GM12878 (cell line): ENCODE data around the gene TSHZ2. TPM values are rescaled to one million over a fixed set of nuclear protein-coding genes. Genes with fewer than 3 reads are reported as not detected.

Experiments
- ATAC-seq: fragments of 200-7000 bp; cut with Tn5 transposase; 3 replicates; pipeline ENCODE4 v1.9.1; 2020; ENCODE audit warnings: mild to moderate bottlenecking, moderate library complexity
- BruUV-seq: library from RNA; stranded (reverse); fragments of 400-500 nt; replicated peaks from 2 replicates; lab custom pipeline; 2021; lab: Mats Ljungman, UMichigan
- CTCF ChIA-PET: fragments of 300-600 bp; sonication (Branson Sonifier 250); formaldehyde crosslinking; extraction: SDS; loops from one replicate; lab custom pipeline; 2021; ENCODE audit warnings: inconsistent platforms; lab: Yijun Ruan, JAX
- POLR2A ChIA-PET: fragments of 350-600 bp; formaldehyde crosslinking; extraction: SDS; loops from one replicate; lab custom pipeline; 2021; ENCODE audit warnings: inconsistent platforms; lab: Charles Lee
- RAD21 ChIA-PET: fragments of 300-600 bp; sonication (Branson Sonifier 250); formaldehyde crosslinking; loops from one replicate; lab custom pipeline; 2023; ENCODE audit warnings: antibody characterized with exemption; ENCODE audit not compliant: unreplicated experiment; lab: Charles Lee
- SMC1A ChIA-PET: fragments of 300-600 bp; sonication (Branson Sonifier 250); formaldehyde crosslinking; loops from one replicate; lab custom pipeline; 2023; ENCODE audit not compliant: unreplicated experiment, uncharacterized antibody; lab: Charles Lee
- DNase-seq: peaks from one replicate; pipeline ENCODE4 v3.0.0-alpha.2; 2011; ENCODE audit warnings: low read depth, low spot score
- FAIRE-seq: peaks from 3 replicates; lab custom pipeline; 2011; peaks lifted over from hg19 to GRCh38; lab: Jason Lieb, UNC
- H2AFZ ChIP-seq: 2 replicates; pipeline ENCODE4 v1.6.0; 2011; ENCODE audit warnings: low read depth, low read length, control low read depth; ENCODE audit not compliant: control insufficient read depth
- H3K27ac ChIP-seq: 2 replicates; pipeline ENCODE4 v1.5.1; 2011; ENCODE audit warnings: control low read depth; ENCODE audit not compliant: control insufficient read depth, insufficient read depth
- H3K27me3 ChIP-seq, 2 experiments: replicated peaks in 1 of 2; 2 replicates each; pipeline versions ENCODE4 v1.6.0 to v1.6.1; 2011; ENCODE audit warnings: low read length in 1 of 2; ENCODE audit not compliant: control insufficient read depth in 2 of 2, insufficient read depth in 2 of 2
- H3K36me3 ChIP-seq, 2 experiments: 2 replicates each; pipeline ENCODE4 v1.5.1; 2011; ENCODE audit warnings: low read length in 1 of 2; ENCODE audit not compliant: control insufficient read depth in 2 of 2, insufficient read depth in 2 of 2
- H3K4me1 ChIP-seq: 2 replicates; pipeline ENCODE4 v1.6.1; 2011; ENCODE audit warnings: mild to moderate bottlenecking, low read length, moderate library complexity, mixed read lengths; ENCODE audit not compliant: control insufficient read depth, insufficient read depth
- H3K4me2 ChIP-seq: 2 replicates; pipeline ENCODE4 v1.6.0; 2011; ENCODE audit warnings: control low read depth; ENCODE audit not compliant: control insufficient read depth, insufficient read depth
- H3K4me3 ChIP-seq: fragments of 200-600 bp; sonication (generic); 2 replicates; pipeline ENCODE4 v1.5.1; 2016
- H3K79me2 ChIP-seq: 2 replicates; pipeline ENCODE4 v1.6.0; 2011; ENCODE audit warnings: low read length; ENCODE audit not compliant: control insufficient read depth, insufficient read depth
- H3K9ac ChIP-seq: 2 replicates; pipeline ENCODE4 v1.8.0; 2011; ENCODE audit warnings: low read length, control low read depth, mixed read lengths; ENCODE audit not compliant: control insufficient read depth, insufficient read depth
- H3K9me3 ChIP-seq: replicated peaks from 3 replicates; pipeline ENCODE4 v1.5.1; 2011; ENCODE audit warnings: mild to moderate bottlenecking, low read length; ENCODE audit not compliant: control insufficient read depth, insufficient read depth
- H4K20me1 ChIP-seq: 2 replicates; pipeline ENCODE4 v1.6.0; 2011; ENCODE audit not compliant: control insufficient read depth, insufficient read depth
- CEBPB ChIP-seq, 2 experiments: fragments of 150-350 bp in 1 of 2; IDR thresholded peaks; 2 replicates each; pipeline ENCODE4 v1.6.1; 2012 to 2014; ENCODE audit warnings: low read depth in 2 of 2, low read length in 2 of 2, borderline replicate concordance in 1 of 2, inconsistent platforms in 1 of 2
- CREM ChIP-seq: IDR thresholded peaks from 2 replicates; pipeline ENCODE4 v1.6.1; 2014; ENCODE audit warnings: antibody characterized with exemption, low read depth
- WGBS: methylation state at CpG from one replicate; pipeline ENCODE4 v1.1.6; 2016; ENCODE audit warnings: low lambda C conversion rate; ENCODE audit not compliant: insufficient replicate concordance, insufficient coverage; ENCODE audit errors: missing lambda C conversion rate; 5-methylcytosine and 5-hydroxymethylcytosine counted together
- in situ Hi-C: fragments of 300-500 bp; cut with MboI; formaldehyde crosslinking; loops from 9 replicates; pipeline ENCODE4 v1.14.3; 2018; ENCODE audit warnings: mixed read lengths
- intact Hi-C: fragments of 100-400 bp; cut with micrococcal nuclease; formaldehyde crosslinking; loops from one replicate; pipeline ENCODE4 v1.14.2; 2022; ENCODE audit not compliant: unreplicated experiment
- polyA plus RNA-seq, 11 experiments: library from polyadenylated mRNA; depleted of rRNA in 4 of 11; unstranded in 6 of 11; stranded (reverse) in 5 of 11; fragments of >200 nt; fragmentation: Nextera tagmentation in 4 of 11; fragmentation: Illumina TruSeq in 1 of 11; extraction: Ambion mirVana in 4 of 11; extraction: Trizol in 1 of 11; gene quantifications; 1 replicate in 1 of 11; 2 replicates in 10 of 11; pipeline versions ENCODE4 v1.2.1 to v1.2.3, GENCODE V29; 2011 to 2016; ENCODE audit warnings: inconsistent platforms in 2 of 11, missing spikeins in 2 of 11, low read depth in 1 of 11
- total RNA-seq, 4 experiments: library from RNA; depleted of rRNA in 3 of 4; stranded (reverse); fragments of >200 nt in 3 of 4; fragmentation: Illumina TruSeq in 1 of 4; extraction: Trizol in 1 of 4; gene quantifications; 2 replicates each; pipeline versions ENCODE4 v1.2.1 to v1.2.3, GENCODE V29; 2013 to 2021
- TF ChIP-seq, protein P1 (sequence below): fragments of 450-650 bp; IDR thresholded peaks from 2 replicates; pipeline ENCODE4 v1.6.1; 2016; ENCODE audit warnings: mild to moderate bottlenecking
- TF ChIP-seq, protein P2 (sequence below): fragments of 450-650 bp; IDR thresholded peaks from 2 replicates; pipeline ENCODE4 v1.6.1; 2017; ENCODE audit warnings: mild to moderate bottlenecking, low read depth, inconsistent platforms; ENCODE audit not compliant: poor library complexity, severe bottlenecking

TSHZ2 gene
- total and polyA plus RNA-seq, 10 of the 15 experiments (the other 5 are each of a cell fraction or from before 2014, with no cell fraction given): 0.01 to 0.86 (median 0.13) TPM; not detected in 2

DNA sequence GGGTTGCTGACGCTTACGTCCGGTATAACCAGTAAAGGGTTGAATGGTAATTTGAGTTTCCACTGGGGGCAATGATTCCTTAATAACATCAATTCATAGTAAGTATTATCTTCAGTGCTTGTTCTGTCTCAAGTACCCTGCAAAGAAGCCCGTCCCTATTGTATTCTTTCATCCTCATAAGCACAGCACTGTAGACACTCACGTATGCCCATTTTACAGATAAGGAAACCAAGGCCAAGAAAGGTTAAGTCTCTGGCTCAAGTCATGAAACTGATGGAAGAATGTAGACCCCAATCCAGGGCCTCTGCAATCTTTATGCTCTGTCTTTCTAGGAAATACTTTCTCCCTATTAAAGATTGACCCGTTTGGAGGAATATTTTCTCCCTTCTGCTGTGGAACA is 370.3 kb downstream of the TSHZ2 start:
- H2AFZ ChIP-seq: no peak overlapping the region
- H3K9me3 ChIP-seq: no peaks in the 10 kb centered on the region
- H3K27me3 ChIP-seq: no peaks in the 10 kb centered on the region
- no peaks in the 10 kb centered on the region for H3K4me1 ChIP-seq
- FAIRE-seq: no peak
- no peak overlapping the region for H3K27ac ChIP-seq
- no peaks in the 10 kb centered on the region for H3K36me3 ChIP-seq
- POLR2A ChIA-PET: interaction anchor here (0.6 kb wide), 1 partner anchor 22 kb away, joined by 3 read pairs; no protein-coding TSS in a partner anchor
- intact Hi-C loops (no loop called here), in situ Hi-C loops (no loop called here)
- no peak overlapping the region for H3K9ac ChIP-seq
- no peaks in the 10 kb centered on the region for H4K20me1 ChIP-seq
- RAD21 ChIA-PET: no interaction called here
- H3K79me2 ChIP-seq: no peaks in the 10 kb centered on the region
- 69% methylated on average over 6 of the region's 6 CpGs for WGBS
- TF ChIP-seq, protein P1, sequence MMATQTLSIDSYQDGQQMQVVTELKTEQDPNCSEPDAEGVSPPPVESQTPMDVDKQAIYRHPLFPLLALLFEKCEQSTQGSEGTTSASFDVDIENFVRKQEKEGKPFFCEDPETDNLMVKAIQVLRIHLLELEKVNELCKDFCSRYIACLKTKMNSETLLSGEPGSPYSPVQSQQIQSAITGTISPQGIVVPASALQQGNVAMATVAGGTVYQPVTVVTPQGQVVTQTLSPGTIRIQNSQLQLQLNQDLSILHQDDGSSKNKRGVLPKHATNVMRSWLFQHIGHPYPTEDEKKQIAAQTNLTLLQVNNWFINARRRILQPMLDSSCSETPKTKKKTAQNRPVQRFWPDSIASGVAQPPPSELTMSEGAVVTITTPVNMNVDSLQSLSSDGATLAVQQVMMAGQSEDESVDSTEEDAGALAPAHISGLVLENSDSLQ: no peak
- TF ChIP-seq, protein P2, sequence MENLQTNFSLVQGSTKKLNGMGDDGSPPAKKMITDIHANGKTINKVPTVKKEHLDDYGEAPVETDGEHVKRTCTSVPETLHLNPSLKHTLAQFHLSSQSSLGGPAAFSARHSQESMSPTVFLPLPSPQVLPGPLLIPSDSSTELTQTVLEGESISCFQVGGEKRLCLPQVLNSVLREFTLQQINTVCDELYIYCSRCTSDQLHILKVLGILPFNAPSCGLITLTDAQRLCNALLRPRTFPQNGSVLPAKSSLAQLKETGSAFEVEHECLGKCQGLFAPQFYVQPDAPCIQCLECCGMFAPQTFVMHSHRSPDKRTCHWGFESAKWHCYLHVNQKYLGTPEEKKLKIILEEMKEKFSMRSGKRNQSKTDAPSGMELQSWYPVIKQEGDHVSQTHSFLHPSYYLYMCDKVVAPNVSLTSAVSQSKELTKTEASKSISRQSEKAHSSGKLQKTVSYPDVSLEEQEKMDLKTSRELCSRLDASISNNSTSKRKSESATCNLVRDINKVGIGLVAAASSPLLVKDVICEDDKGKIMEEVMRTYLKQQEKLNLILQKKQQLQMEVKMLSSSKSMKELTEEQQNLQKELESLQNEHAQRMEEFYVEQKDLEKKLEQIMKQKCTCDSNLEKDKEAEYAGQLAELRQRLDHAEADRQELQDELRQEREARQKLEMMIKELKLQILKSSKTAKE: no peak
- TF ChIP-seq CEBPB (IDR thresholded peaks at IDR 0.05; ENCODE audit: borderline replicate concordance in 1 of 2, low read depth in 2 of 2, low read length in 2 of 2) (no peak), CREM (no peak)
- no peak overlapping the region for H3K4me2 ChIP-seq
- no peak overlapping the region for H3K4me3 ChIP-seq
- CTCF ChIA-PET: no interaction called here
- ATAC-seq: no peak
- DNase-seq: no peak
- no TSS peak for BruUV-seq
- SMC1A ChIA-PET: interaction anchor here (0.6 kb wide), 1 partner anchor 910 kb away, joined by 4 read pairs; no protein-coding TSS in a partner anchor
